Bronchial epithelial cell (primary cell): ENCODE measurements around the gene NUDT9. TPM values are rescaled to one million over a fixed set of nuclear protein-coding genes. Genes with fewer than 3 reads are reported as not detected.
A peak's percentile ranks its signal among the peaks of the same experiment; 100 is the strongest.

Experiments
- DNase-seq: peaks from one replicate; pipeline ENCODE4 v3.0.0-alpha.2; 2010; ENCODE audit warnings: low read depth
- FAIRE-seq: peaks from 2 replicates; lab custom pipeline; 2011; peaks lifted over from hg19 to GRCh38; lab: Jason Lieb, UNC
- H3K27me3 ChIP-seq: 2 replicates; pipeline ENCODE4 v1.5.1; 2011; ENCODE audit warnings: low read length; ENCODE audit not compliant: control insufficient read depth, insufficient read depth
- H3K36me3 ChIP-seq: 2 replicates; pipeline ENCODE4 v1.5.1; 2011; ENCODE audit warnings: low read length; ENCODE audit not compliant: control insufficient read depth, insufficient read depth
- H3K4me3 ChIP-seq: 2 replicates; pipeline ENCODE4 v1.5.1; 2011; ENCODE audit warnings: mild to moderate bottlenecking, low read depth, low read length, control low read depth
- CTCF ChIP-seq: IDR thresholded peaks from 2 replicates; pipeline ENCODE4 v1.5.1; 2011; ENCODE audit warnings: mild to moderate bottlenecking, moderate library complexity, low read length, control low read depth, inconsistent platforms; ENCODE audit not compliant: insufficient read depth, severe bottlenecking
- total RNA-seq: library from RNA; depleted of rRNA; stranded (reverse); fragments of >200 nt; gene quantifications from 2 replicates; pipeline ENCODE4 v1.2.1, GENCODE V29; 2014

The NUDT9 gene
- total RNA-seq, 1 donor from 2014 or later: 19.0 TPM

GRCh38 chr4:87461281-87461700 is 38.9 kb downstream of the NUDT9 start:
- DNase-seq (peak; percentile 85), FAIRE-seq (no peak)
- no peaks in the 10 kb centered on the region for H3K27me3 ChIP-seq
- no peak overlapping the region for H3K4me3 ChIP-seq
- peaks cover 2% of the 10 kb centered on the region for H3K36me3 ChIP-seq
- no peak for TF ChIP-seq CTCF

GRCh38 chr4:87462102-87462501 is 39.7 kb downstream of the NUDT9 start:
- no peak for TF ChIP-seq CTCF
- Histone ChIP-seq H3K27me3 (no peaks in the 10 kb centered on the region), H3K4me3 (no peak overlapping the region), H3K36me3 (peaks cover 2% of the 10 kb centered on the region)
- DNase-seq (no peak), FAIRE-seq (no peak)

GRCh38 chr4:87465739-87466366 is 43.5 kb downstream of the NUDT9 start:
- TF ChIP-seq CTCF: peak; percentile 24
- DNase-seq (peak; percentile 58), FAIRE-seq (no peak)
- Histone ChIP-seq H3K27me3 (no peaks in the 10 kb centered on the region), H3K36me3 (no peaks in the 10 kb centered on the region), H3K4me3 (no peak overlapping the region)

- no peak for FAIRE-seq
- TF ChIP-seq CTCF: no peak
Observed at GRCh38 chr4:87469390-87469789, 47.0 kb downstream of the NUDT9 start.

GRCh38 chr4:87476934-87477333 is 54.6 kb downstream of the NUDT9 start:
- TF ChIP-seq CTCF: no peak
- no peaks in the 10 kb centered on the region for H3K27me3 ChIP-seq
- DNase-seq (no peak), FAIRE-seq (no peak)
- no peaks in the 10 kb centered on the region for H3K36me3 ChIP-seq
- no peak overlapping the region for H3K4me3 ChIP-seq

More at GRCh38 chr4:87469390-87469789, 47.0 kb downstream of the NUDT9 start:
- no peak for DNase-seq
- Histone ChIP-seq H3K4me3 (no peak overlapping the region), H3K27me3 (no peaks in the 10 kb centered on the region), H3K36me3 (no peaks in the 10 kb centered on the region)
